GM13976 (cell line): ENCODE results near the gene STMP1.

Experiments
- DNase-seq: peaks from one replicate; pipeline ENCODE4 v3.0.0; 2012; ENCODE audit warnings: low spot score
- in situ Hi-C: fragments of 300-500 bp; cut with MboI; formaldehyde crosslinking; loops from one replicate; pipeline ENCODE4 v1.12.0; 2022; ENCODE audit warnings: low sequenced_read_pairs, mixed read lengths, inconsistent platforms; ENCODE audit not compliant: unreplicated experiment
- TF ChIP-seq, protein P1 (sequence below): IDR thresholded peaks from 2 replicates; pipeline ENCODE4 v1.5.1; 2012; ENCODE audit warnings: borderline replicate concordance, mild to moderate bottlenecking; ENCODE audit not compliant: insufficient read depth; ENCODE audit errors: extremely low read depth, missing control alignments, control extremely low read depth

STMP1 gene

DNA sequence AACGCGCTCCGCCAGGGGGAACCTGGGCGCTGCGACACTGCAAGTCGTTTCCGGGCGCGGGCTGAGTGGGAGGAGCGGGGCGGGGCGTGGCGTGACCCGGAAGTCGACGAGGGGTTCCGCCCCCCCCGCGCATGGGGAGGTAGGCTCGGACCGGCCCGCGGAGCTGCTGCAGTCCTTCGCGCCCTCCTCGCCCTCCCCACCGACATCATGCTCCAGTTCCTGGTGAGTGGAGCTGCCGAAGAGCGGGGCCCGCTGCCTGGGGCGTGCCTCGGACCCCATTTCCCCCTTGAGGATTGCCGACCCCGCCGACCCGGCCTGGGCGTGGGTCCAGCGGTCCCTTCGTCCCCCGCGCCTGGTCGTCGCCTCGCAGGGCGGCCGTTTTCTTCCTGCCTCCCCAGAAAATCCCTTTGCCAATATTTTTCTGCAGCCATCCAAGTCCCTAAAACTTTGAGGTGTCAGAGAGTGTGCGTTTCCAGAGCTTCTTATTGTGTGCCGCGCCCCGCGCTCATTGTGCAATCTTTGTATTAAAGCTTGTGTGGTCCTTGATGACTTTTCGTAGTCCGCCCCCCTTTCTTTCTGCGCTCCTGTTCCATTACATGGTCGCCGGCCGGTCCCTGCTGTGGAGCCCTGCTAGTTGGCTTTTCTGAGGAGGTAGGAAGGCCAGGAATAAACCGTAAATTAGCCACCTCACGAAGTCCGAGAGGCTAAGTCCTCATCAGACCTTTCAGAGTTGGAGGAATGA, at the start of gene STMP1:
TSS of gene STMP1 (plus strand) at position 142 of the 742 bp plus-strand sequence.
- DNase-seq = peak; percentile 98
- TF ChIP-seq, protein P1, sequence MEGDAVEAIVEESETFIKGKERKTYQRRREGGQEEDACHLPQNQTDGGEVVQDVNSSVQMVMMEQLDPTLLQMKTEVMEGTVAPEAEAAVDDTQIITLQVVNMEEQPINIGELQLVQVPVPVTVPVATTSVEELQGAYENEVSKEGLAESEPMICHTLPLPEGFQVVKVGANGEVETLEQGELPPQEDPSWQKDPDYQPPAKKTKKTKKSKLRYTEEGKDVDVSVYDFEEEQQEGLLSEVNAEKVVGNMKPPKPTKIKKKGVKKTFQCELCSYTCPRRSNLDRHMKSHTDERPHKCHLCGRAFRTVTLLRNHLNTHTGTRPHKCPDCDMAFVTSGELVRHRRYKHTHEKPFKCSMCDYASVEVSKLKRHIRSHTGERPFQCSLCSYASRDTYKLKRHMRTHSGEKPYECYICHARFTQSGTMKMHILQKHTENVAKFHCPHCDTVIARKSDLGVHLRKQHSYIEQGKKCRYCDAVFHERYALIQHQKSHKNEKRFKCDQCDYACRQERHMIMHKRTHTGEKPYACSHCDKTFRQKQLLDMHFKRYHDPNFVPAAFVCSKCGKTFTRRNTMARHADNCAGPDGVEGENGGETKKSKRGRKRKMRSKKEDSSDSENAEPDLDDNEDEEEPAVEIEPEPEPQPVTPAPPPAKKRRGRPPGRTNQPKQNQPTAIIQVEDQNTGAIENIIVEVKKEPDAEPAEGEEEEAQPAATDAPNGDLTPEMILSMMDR = no peak
- in situ Hi-C loops = loop anchor here (25.0 kb wide), 1 partner anchor 375 kb away; no protein-coding TSS in a partner anchor

DNA sequence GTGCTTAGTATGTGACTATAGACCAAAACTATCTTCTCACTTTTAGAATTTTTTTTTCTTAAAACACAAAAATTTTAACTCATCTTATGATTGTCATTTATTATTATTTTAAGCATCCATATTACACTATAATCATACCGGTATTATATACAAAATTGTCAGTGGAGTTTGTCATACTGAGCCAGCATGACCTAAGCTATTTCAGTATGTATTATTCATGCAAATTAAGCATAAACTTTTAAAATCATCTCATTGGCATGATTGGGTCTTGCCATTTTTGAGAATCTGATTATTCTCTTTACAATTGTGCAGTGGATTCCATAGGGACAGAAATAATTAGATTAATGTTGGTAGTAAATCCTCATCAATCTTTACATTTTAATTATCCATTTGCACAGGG, 46.2 kb upstream of the STMP1 start:
- in situ Hi-C loops = no loop called here
- TF ChIP-seq, protein P1 = no peak
- DNase-seq = no peak

DNA sequence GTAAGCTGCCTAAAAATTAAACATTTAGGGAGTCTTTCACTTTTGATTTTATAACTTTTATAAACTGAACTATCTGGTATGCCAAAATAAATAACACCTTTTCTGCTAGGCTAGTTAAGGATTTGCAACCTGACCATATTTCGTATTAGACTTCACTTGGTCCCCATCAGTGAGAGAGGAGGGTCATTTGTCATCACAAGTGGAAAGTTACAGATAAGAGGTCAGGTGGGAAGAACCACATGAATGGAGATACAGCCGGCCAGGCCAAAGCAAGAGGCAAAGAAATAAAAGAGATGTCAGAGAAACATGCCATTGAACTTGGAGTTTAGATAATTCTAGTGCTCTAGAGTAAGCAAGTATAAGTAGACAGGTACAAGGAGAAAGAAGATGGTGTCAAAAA, 44.5 kb upstream of the STMP1 start:
- no peak for DNase-seq
- TF ChIP-seq, protein P1 = no peak
- in situ Hi-C loops = no loop called here

DNA sequence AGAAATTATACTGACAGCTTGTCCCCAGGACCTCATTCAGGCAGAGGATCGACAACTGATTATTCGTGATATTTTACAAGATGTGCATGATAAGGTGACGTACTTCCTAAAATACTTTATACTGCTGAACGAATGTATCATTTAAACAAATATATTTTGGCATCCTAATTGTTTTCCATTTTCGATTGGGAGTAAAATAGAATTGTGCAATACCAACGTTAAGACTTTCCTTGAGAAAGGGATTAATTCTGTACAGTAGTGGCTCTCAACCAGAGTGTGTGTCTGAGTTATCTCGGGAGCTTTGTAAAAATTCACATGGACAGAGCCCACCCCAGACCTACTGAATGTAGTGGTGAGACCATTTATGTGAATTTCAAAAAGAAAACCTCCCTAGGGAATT, 43.8 kb upstream of the STMP1 start:
- TF ChIP-seq, protein P1 = no peak
- in situ Hi-C loops = no loop called here
- DNase-seq = no peak

DNA sequence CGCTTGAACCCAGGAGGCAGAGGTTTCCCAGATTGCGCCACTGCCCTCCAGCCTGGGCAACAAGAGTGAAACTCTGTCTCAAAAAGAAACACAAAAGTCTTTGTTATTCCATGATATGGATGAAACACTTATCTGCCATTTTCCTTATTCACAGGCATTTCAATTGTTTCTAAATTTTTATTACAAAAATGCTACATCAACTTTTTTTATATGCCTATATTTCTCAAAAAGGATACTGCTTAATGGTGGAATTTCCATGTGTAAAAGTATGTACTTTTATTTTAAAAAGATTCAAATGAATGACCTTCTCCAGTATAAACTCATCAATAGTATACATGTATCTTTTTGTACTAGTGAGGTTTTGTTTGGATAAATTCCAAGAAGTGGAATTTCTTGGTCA, 41.9 kb upstream of the STMP1 start:
- TF ChIP-seq, protein P1 = no peak
- in situ Hi-C loops = no loop called here
- DNase-seq = no peak

DNA sequence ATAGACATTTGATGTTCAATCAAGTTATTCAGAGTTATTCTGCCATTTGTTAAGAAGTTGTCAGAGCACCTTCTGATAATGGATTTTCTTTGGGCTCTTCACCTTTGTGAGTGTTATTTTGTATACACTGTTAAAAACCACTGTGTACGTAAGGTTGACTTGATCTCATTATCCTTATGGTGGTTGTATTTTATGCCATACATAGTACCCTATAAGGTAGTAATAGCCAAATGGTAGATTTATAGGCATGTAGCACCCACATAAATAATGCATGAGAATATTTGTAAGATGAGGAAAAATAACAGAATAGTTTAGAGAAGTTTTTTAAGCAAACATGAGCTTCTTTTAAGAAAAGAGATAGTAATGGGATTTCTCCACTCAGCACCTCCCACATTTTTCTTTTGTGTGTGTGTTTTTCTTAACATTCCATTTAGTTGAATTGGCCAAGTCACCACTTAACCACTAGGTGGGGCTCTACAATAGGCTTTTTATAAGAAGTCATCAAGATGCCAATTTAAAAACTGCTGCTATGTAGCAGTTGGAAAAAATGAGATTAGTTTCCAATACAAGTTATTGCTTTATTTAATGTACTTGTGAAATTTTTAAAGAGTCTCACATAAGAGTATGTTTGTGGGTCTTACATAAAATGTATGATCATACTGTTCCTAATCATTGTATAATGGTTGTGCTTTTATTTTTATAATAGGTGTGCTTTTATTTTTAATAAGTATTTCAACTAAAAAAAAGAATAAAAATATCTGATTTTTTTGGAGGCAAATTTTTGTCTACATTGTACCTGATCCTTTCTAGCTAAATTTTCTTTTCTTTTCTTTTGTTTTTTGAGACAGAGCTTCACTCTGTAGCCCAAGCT, 41.1 kb upstream of the STMP1 start:
- in situ Hi-C loops = no loop called here
- peak; percentile 37 for DNase-seq
- TF ChIP-seq, protein P1 = peak; percentile 53
